Measurements from ENCODE around the gene SCARB1.

SCARB1 gene

DNA sequence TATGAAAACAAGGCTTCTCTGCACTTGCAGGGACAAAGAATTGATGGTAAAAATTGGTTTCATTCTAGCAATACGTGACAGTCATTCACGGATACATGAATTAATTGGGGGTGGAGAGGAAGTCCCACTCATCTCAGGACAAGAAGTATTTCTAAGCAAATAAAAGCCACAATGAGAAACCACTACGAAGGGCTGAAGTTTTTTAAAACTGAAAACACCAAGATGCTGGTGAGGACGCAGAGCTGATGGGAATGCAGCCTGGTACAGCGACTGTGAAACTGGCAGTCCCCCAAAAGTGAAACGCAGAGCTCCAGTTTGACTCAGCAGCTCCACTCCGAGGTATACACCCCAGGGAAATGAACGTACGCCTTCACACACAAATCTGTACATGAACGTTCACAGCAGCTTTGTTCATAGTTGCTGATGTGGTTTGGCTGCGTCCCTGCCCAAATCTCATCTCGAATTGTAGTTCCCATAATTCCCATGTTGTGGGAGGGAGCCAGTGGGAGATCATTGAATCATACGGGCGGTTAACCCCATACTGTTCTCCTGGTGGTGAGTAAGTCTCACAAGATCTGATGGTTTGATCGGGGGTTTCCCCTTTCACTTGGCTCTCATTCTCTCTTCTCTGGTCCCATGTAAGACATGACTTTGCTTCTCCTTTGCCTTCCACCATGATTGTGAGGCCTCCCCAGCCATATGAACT lies 89.0 kb downstream of the SCARB1 start:
- peak; percentile 94 for DNase-seq (ENCODE audit: low read depth)

DNA sequence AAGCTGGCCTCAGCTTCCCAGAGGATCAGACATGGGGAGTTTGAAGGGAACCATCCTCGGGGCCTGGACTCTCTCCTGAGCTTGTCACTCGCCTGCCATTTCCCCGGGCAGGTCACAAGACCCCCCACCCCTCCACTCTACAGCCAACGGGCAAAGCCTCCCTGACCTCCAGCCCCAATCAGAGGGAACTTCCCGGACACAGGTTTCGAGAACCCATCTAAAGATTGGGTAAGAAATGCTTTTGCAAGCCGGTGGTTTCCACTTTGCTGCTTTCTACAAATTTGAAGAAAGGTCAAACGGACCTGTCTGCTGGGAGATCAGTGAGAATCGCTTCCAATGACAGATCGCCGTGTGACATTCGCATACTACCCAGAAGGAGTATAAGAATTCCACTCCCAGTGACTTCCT lies 89.6 kb downstream of the SCARB1 start:
- DNase-seq (ENCODE audit: low read depth), result peak; percentile 65

DNA sequence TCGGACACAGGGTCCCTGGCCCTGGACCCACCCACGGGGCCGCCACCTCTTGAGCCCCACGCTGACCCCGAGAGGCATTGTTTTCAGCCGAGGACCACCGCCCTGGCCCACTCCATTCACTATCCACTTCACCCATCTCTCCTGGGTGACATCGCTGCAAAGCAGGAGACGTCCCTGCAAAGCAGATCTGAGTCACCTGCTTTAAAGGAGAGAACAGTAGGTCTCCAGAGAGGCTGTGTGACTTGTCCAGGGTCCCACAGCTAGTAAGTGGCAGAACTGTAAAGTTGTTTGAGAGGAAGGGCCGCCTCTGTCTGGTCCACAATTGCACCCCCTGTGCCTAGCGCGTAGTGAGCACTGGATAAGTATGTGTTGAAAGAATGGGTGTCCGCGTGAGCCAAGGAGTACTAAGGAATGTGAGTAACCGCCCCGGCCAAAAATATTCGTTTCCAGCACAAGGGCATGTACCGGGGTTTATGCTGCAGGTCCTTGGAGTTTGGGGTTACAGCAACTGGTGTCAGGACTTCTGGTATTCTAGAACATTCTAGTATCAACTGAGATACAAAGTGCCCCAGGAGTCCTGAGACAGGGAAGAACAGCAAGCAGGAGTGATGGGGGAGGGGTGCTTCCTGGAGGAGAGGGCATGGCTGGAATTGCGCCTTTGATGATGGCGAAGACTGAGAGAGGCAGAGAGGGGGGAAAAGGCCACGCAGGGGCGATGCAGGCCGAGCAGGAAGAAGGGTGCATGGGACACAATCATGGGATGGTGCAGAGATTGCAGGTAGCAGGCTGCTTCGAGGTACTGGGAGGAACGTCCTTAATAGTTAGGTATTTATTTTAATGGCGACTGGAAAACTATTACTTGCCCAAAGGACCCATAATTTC lies 91.1 kb downstream of the SCARB1 start:
- DNase-seq (ENCODE audit: low read depth), result no peak

DNA sequence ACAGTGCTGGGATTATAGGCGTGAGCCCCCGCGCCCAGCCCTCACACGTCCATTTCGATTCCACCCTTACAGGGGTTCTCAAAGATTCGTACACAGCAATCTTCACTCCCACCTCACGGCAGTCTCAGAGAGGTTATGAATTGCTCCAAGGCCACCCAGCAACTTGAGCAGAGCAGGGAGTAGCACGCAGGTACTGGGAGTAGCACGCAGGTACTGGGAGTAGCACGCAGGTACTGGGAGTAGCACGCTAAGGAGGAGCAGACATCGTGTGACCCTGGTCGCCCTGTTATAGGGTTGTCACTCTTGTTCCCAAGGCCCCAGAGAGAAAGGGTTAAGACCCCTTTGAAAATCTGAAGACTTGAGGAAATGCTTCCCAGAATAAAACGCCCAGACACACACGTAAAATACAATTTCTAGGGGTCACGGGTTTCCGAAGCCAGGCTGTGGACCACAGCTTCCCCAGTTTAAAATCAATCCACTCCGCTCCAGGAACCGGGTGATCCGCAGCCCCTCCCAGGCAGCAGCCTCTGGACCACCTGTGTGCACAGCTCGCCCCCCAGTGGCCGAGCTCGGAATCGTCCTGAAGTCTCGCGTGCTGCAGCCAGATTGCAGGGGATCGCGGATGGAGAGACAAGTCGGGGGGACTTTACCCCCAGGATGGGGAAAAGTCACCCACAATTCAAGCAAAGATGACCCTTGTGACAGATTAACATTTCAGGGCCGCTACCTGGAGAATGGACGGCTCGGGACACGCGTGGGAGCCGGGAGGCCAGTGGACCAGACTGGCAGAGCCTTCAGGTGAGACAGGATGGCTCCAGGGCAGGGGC lies 92.0 kb downstream of the SCARB1 start:
- DNase-seq (ENCODE audit: low read depth), result peak; percentile 44

DNA sequence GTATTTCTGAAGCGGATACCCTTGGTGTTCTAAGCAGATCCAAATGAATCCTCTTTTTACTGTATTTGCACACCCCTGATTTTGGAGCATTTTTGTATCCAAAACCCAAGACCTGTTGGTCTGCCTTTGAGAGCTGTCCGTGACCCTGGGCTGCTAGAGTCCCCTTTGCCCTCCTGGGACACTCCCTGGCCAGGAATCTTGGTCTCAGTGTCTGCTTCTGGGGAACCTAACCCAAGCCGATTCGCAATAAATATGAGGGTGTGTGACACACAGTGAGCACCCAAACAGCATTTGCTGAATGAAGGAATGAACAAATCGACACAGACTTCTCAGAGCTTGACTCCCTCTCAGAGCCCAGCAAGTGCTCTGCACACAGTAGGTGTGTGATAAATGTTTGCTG lies 92.9 kb downstream of the SCARB1 start:
- DNase-seq (ENCODE audit: low read depth), result no peak

DNA sequence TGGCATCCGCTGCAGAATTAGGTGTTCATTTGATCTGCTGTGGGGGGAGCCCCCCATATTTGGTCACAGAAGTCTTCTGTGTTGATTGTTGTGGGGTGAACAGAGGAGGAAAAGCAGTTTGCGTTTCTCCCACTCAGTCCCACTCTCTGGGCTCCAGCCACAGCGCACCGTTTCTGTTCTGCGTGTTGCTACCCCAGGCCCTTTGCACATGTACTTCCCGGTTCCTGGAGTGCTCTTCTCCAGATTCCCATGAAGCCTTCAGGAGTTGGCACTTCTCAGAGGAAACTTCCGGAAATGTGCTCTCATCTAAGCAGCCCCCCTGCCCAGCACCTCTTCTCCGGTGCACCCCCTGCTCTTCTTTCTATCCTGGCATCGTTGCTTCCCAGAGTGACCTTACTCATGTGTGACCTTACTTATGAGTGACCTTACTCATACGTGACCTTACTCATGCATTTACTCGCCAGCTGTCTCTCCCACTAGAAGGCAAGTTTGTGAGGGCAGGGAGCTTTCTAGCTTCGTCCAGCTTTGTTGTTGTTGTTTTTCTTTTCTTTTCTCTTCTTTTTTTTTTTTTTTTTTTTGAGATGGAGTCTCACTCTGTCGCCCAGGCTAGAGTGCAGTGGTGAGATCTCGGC lies 93.7 kb downstream of the SCARB1 start:
- DNase-seq (ENCODE audit: low read depth), result no peak

DNA sequence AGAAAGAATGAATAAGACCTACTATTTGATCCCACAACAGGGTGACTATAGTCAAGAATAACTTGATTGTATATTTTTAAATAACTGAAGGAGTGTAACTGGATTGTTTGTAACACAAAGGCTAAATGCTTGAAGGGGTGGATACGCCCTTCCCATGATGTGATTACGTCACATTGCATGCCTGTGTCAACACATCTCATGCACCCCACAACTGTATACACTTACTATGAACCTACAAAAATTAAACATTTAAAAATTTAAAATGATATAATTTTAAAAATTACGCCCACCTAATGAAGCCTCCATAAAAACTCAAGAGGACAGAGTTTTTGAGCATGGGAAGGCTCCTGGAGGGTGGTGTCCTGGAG lies 94.5 kb downstream of the SCARB1 start:
- DNase-seq (ENCODE audit: low read depth), result peak; percentile 40

DNA sequence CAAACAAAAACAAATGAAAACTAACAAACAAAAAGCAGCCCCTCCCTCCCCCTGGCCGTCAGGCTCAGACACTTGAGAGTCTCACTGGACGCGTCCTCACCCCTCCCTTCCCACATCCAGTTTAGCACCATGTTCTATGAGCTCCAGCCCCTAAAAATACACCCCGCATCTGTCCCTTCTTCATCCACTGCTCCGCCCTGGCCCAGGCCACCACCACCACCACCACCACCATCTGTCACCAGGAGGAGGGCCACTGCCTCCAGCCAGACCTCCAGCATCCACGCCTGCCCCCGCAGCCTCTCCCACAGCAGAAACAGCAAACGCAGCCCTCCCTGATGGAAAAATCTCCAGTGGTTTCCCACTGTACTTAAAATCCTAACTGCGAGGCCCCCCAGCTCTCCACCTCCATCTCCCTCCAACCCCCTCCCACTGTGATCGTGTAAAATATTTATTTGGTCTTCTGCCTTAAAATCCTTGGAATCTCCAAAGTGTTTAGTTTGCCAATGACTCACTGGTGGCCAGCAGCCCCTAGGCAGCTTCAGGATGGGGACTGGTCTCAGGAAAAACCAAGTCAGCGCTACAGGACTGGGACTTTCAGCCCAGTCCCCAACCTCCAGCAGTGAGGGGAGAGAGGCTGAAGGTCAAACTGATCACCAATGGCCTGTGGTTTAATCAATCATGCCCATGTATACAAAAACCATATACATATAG lies 95.1 kb downstream of the SCARB1 start:
- DNase-seq (ENCODE audit: low read depth), result no peak

DNA sequence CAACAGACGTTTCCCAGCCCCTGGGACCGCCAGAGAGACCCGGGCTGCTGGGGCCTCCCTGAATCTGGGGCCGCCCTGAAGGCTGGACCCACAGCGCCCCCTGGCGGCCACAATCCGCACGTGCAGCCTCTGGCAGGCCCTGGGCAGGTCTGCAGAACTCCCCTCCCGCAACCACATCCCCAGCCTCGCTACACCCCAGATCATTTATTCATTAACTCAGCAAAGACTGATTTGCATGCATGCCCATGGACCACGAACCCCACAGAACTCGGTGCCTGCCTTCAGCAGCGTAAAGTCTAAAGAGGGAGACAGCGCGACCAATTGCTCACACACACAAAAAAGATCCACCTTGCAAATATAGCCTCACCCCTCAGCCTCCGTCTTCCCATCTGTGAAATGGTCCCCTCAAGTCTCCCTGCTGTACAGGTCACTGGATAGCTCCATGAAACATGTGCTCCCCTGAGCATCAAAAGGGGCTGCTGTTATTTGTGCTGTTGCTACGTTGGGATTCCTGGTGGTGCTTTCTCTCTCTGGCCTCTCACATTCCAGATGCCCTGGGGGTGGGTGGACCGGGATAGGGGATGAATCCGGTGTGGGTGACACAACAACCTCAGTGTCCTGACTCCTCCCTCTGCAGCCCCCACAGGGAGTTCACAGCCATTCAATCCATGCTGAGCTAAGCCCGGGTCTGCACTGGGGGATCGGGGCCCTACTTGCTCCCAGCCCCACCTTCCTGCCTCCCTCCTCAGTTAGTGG lies 96.4 kb downstream of the SCARB1 start:
- DNase-seq (ENCODE audit: low read depth), result peak; percentile 54

DNA sequence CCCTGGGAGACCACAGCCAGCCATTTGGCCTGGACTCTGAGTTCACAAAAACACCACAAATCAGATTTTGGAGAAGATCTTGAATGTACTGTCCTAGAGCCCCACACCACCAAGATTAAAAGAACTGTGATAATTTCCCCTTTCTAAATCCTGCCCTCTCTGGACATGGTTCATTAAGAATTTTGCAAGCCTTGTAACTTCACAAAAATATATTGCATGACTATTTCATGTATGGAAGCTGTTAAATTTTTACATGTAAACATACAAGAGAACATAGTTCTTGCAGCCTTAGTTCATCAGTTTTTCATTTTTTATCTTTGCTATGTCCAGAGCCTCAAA lies 97.0 kb downstream of the SCARB1 start:
- DNase-seq (ENCODE audit: low read depth), result no peak

DNA sequence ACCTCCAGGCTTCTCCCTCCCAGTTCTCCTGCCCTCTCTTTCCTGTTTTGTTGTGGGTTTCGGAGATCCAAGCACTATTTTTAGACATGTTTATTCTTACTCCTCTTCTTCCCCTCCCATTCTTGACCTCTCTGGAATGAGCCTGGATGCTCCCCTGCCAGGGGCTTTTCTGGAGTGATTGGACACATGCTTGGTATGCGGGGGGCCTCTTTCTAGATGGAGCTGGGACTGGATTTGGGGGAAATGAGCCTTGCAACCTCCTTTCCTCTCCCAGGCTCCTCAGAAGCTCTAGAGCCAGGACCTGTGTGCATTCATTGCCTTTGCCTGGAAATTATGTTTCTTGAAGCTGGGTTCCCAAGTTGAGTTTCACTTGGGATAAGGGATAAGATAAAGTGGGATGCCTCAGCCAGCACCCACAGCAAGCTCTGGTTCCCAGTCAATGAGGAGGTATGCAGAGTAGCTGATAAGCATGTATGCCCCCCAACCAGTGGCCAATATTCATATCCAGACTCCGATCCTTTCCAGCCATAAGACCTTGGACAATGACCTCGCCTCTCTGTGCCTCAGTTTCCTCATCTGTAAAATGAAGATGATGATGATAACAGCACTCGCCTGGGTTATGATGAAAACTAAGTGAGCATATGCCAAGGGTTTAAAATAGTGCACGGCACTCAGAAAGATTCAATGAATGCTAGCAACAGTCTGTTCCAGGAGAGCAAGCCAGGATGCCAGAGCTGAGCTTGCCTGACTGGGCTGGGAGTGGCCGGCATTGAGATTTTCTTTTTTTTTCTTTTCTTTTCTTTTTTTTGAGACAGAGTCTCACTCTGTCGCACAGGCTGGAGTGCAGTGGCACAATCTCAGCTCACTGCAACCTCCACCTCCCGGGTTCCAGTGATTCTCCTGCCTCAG lies 97.8 kb downstream of the SCARB1 start:
- DNase-seq (ENCODE audit: low read depth), result peak; percentile 58

DNA sequence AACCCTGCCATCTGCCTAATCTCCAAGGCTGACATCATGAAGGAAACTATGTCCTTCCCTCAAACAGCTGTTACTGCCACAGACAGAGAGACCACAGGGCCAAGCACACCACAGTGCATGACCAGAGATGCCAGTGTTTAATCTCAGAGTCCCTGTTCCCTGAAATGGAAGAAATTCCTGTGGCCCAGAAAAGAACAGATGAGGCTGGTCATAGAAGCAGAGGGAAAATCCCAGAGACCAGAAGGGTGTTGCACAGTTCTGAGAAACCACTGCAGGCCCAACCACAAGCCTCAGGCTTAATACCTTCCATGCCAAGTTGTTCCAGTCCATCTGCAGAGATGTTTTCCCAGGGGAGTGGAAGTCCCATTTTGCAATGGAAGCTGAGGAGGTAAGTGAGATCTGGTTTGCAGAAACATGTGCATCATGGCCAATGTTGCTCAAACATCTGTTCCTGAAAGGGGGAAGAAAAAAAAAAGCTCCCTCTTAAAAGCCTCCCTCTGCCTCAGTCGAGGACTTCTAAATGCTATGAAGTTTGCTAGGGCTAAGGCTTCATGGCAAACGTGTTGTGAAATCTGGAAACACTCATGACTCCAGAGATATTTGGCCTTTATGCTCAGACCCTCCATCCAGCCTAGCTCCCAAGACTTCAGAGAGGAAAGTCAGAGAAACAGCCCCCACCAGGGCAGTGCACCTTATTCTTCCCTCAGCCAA lies 98.6 kb downstream of the SCARB1 start:
- DNase-seq (ENCODE audit: low read depth), result peak; percentile 100

DNA sequence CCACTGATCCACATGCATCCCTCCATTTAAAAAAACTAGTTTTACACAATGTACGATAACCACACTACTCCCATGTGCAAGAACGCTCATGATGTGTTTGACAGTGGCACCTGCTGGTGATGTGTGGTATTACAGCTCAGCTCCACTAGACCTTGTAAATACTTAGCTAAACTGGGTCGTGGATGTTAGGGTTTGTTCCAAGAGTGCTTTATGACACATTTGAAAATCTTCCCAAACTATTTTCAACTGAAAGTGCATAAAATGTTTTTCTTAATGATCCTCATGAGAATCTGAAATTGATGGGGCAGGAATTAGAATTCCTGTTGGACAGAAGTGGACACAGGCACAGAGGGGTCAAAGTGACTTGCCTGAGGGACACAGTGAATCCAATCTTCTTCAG lies 99.2 kb downstream of the SCARB1 start:
- DNase-seq (ENCODE audit: low read depth), result peak; percentile 89

DNA sequence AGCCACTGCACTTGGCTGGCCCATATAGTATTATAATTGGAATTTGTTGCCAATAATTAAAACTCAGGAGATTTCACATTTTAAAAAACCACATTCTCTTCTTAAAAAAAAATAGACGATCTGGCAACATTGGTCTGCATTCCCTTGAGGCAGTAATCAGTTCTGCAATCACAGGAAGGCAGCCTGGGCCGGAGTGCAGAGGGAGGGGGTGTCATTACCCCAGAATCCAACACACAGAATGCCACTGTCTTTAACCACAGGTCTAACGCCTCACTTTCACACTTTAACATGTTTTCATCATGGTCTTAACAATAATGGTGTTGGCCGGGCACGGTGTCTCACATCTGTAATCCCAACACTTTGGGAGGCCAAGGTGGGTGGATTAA lies 100.1 kb downstream of the SCARB1 start:
- peak; percentile 74 for DNase-seq (ENCODE audit: low read depth)

DNA sequence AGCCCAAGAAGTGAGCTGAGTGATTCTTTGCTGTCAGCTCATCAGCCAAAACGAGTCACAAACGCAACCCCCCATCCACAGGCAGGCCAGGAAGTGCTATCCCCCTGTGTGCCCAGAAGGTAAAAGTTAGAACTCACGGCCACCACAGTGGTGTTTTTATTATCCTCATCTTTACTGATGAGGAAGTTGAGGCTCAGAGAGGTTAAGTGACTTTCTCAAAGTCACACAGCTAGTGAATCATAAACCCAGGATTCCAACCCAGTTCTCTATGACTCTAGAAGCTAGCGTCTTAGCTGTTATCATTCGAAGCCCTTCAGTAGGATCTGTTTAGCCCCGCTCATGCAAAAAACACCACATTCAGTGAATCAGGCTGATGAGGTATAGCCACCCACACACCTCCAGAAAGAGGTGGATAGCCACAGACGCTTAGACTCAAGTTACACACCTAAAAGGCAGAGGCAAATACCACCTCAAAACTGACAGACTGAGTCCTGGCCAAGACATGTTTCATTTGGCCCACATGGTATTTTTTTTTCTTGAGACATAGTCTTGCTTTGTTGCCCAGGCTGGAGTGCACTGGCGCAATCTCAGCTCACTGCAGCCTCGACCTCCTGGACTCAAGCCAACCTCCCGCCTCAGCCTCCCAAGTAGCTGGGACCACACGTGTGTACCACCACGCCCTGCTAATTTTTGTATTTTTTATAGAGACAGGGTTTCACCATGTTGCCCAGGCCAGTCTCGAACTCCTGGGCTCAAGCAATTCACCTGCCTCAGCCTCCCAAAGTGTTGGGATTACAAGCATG lies 100.7 kb downstream of the SCARB1 start:
- peak; percentile 64 for DNase-seq (ENCODE audit: low read depth)

DNA sequence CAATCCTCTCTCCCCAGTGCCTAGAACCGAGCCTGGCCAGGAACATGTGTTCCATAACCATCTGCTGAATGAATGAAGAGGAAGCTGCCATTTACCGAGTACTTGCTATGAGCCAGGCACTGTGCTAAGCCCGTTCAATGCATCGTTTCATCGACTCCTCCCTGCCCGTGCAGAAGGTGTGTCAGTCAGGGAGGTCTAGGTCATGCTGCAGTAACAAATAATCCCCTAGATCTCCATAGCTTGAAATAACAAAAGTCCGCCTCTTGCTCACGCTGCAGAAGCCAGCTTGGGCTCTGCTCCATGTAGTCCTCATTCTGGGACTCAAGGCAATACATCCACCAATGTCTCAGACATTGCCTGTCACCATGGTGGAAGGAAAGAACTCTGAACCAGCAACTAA lies 101.3 kb downstream of the SCARB1 start:
- no peak for DNase-seq (ENCODE audit: low read depth)

DNA sequence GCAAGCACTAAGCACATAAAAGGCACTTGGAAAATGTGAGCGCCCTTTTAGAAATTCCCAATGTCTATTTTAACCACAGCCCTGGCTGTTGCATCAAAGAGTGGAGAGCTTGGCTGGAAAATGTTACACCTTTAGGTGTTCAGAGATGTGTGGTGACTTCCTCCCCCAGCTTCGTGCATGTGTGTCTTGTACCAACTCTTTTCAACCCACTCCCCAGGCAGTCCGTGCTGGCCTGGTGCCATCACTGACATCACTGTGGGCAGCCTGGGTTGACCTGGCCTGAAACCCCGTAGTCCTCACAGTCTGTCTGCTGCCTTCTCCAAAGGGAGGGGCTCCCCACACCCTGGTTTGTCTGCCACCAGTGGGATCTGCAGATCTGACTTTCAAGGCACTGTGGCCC lies 101.8 kb downstream of the SCARB1 start:
- DNase-seq (ENCODE audit: low read depth), result no peak

DNA sequence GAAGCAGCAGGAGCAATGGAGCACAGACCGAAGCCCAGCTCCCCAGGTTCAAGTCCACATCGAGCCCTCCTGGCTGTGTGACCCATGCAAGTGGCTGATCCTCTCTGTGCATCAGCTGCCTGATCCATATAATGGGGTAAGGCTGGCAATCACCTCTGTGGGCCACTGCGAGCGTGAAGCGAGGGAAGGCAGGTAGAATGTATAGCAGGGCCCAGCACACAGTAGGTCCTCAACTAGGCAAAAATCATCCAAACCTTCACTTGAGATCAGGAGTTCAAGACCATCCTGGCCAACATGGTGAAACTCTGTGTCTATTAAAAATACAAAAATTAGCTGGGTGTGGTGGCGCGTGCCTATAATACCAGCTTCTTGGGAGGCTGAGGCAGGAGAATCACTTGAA lies 102.6 kb downstream of the SCARB1 start:
- DNase-seq (ENCODE audit: low read depth), result no peak
